SU-DHL-6 (cell line): ENCODE data around the gene HMG20A.

ENCODE experiments used
- EZH2phosphoT487 ChIP-seq: fragments of 200-600 bp; sonication (generic), shearing (Covaris generic); conservative IDR thresholded peaks from 2 replicates; pipeline ENCODE4 v1.6.1; 2018; ENCODE audit warnings: mild to moderate bottlenecking, antibody characterized with exemption, low read length, moderate library complexity, mixed read lengths
- TF ChIP-seq, protein P1 (sequence below): fragments of 200-600 bp; sonication (generic); IDR thresholded peaks from one replicate; pipeline ENCODE4 v1.5.1; 2017; ENCODE audit warnings: antibody characterized with exemption, mild to moderate bottlenecking, low read length, moderate library complexity; ENCODE audit not compliant: insufficient read depth, poor library complexity, severe bottlenecking

DNA sequence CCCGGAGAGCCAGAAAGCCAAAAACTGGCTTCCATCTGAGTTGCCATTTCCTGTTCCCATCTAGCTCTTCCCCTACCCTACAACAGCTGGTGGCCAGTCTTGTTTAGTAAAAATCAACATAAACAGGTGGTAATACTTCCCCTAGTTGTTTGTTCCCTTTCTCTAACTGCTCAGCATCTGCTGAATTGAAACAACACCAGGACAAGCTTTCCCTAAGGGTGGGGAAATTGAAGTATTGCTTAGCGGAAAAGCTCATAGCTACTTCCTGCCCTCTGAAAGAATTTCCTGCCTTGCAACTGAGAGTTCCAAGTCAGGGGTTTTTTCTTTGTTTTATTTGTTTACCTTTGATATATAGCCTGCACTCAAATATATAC is 66.8 kb downstream of the HMG20A start:
- TF ChIP-seq, protein P1, sequence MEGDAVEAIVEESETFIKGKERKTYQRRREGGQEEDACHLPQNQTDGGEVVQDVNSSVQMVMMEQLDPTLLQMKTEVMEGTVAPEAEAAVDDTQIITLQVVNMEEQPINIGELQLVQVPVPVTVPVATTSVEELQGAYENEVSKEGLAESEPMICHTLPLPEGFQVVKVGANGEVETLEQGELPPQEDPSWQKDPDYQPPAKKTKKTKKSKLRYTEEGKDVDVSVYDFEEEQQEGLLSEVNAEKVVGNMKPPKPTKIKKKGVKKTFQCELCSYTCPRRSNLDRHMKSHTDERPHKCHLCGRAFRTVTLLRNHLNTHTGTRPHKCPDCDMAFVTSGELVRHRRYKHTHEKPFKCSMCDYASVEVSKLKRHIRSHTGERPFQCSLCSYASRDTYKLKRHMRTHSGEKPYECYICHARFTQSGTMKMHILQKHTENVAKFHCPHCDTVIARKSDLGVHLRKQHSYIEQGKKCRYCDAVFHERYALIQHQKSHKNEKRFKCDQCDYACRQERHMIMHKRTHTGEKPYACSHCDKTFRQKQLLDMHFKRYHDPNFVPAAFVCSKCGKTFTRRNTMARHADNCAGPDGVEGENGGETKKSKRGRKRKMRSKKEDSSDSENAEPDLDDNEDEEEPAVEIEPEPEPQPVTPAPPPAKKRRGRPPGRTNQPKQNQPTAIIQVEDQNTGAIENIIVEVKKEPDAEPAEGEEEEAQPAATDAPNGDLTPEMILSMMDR = no peak
- TF ChIP-seq EZH2phosphoT487 = no peak
